ENCODE results near the gene SLC1A4.

The SLC1A4 gene

DNA sequence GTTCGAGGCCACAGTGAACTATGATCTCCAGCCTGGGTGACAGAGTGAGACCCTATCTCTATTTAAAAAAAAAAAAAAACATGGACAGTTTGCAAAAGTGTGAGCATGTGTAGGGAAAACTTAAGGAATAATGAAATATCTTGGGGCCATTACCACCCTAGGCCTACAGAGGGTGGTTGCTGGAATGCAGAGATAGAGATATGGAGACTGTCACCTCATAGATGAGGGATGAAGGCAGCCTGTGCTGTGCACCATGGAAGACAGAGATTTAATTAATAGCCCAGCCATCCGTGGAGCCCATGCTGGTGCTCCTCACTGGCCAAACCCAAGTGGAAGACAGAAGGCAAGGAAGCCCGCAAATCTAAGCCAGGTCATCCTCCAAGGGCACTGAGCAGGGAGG is 50.4 kb downstream of the SLC1A4 start:
- Histone ChIP-seq H3K4me3 (ENCODE audit: insufficient read depth, low read length, poor library complexity, severe bottlenecking) (no peak overlapping the region), H3K79me2 (ENCODE audit: insufficient read depth, low read length) (no peaks in the 10 kb centered on the region), H4K20me1 (ENCODE audit: low read depth, low read length) (no peaks in the 10 kb centered on the region), H3K9me2 (replicated peaks; ENCODE audit: insufficient read depth, low read length) (no peaks in the 10 kb centered on the region), H3K27me3 (ENCODE audit: low read length) (no peaks in the 10 kb centered on the region), H3K36me3 (ENCODE audit: low read length) (peaks cover 9% of the 10 kb centered on the region; the same call in 1 of the 2 replicates), H2AFZ (ENCODE audit: low read depth, low read length, severe bottlenecking) (no peak overlapping the region), H3F3A (ENCODE audit: insufficient read depth) (no peaks in the 10 kb centered on the region; the same call in 1 of the 2 replicates), H3K27ac (ENCODE audit: low read depth, low read length) (peak overlapping the region; percentile 2; the same call in 1 of the 2 replicates), H3K4me2 (ENCODE audit: low read depth, low read length, poor library complexity, severe bottlenecking) (no peak overlapping the region), H3K9me3 (ENCODE audit: insufficient read depth, low read length) (peaks cover 8% of the 10 kb centered on the region; the same call in 1 of the 2 replicates), H3K9ac (ENCODE audit: low read length) (no peak overlapping the region)
- no peak for TF ChIP-seq EZH2phosphoT487 (conservative IDR thresholded peaks at IDR 0.05; ENCODE audit: low read length)
- TF ChIP-seq, protein P1, sequence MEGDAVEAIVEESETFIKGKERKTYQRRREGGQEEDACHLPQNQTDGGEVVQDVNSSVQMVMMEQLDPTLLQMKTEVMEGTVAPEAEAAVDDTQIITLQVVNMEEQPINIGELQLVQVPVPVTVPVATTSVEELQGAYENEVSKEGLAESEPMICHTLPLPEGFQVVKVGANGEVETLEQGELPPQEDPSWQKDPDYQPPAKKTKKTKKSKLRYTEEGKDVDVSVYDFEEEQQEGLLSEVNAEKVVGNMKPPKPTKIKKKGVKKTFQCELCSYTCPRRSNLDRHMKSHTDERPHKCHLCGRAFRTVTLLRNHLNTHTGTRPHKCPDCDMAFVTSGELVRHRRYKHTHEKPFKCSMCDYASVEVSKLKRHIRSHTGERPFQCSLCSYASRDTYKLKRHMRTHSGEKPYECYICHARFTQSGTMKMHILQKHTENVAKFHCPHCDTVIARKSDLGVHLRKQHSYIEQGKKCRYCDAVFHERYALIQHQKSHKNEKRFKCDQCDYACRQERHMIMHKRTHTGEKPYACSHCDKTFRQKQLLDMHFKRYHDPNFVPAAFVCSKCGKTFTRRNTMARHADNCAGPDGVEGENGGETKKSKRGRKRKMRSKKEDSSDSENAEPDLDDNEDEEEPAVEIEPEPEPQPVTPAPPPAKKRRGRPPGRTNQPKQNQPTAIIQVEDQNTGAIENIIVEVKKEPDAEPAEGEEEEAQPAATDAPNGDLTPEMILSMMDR (IDR thresholded peaks at IDR 0.05; ENCODE audit: insufficient read depth, low read length, poor library complexity, severe bottlenecking): no peak

DNA sequence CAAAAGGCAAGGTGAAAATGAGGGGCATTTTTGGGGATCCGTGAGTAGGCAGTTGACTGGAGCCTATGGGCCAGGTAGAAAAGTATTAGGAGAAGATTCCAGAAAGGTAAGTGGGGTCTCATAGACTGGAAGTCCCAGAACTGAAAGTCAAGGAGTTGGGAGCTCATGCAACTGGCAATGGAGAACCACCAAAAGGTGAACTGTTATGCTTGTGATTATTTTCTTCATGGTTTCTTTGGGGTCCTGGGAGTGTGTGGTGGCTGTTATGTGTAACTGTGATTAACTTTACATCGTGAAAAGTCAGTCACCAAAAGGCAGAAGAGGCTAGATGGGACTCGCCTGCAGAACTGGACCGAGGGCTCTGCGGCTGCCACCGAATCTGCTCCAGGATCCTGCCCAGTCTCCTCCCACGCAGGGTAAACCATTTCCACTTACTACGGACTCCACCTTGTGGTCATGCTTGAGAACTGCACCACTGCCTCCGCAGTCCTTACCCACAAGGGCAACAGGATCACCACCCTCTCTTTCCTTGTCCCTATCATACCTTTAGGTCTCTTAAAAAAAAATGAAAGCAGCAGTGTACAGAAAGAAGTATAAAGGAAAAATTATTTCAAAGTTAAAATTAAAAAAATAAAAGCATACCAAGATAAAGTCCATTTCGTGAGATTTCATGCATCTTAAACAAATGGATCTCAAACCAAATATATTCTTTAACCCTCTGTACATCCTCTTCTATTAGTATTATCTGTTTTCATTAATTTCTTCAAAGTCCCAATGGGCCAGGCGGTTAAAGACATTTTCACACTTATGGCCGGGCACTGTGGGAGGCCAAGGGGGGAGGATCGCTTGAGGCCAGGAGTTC is 51.4 kb downstream of the SLC1A4 start:
- Histone ChIP-seq H3K4me3 (ENCODE audit: insufficient read depth, low read length, poor library complexity, severe bottlenecking) (no peak overlapping the region), H3K27ac (ENCODE audit: low read depth, low read length) (peak overlapping the region; percentile 2; the same call in 1 of the 2 replicates)

DNA sequence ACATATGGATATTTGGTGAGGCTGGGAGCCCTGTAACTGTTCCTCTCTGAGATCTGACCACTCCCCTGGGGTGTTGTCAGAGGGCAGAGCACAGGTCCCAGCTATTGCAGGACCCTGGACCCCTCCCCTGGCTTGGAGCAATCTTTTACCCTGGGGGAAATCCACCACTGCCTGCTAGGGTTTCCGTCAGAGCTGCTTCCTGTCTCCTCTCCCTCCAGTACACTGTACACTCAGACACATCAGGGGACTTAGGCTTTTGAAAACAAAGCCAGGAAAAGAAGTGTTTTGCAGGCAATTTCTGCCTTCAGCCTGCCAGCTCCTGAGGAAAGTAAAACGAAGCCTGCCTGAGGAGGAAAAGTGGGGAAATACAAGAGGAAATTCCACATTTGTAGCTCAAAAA is 53.8 kb downstream of the SLC1A4 start:
- Histone ChIP-seq H3K36me3 (ENCODE audit: low read length) (peaks cover 9% of the 10 kb centered on the region; the same call in 1 of the 2 replicates), H3F3A (ENCODE audit: insufficient read depth) (no peaks in the 10 kb centered on the region; the same call in 1 of the 2 replicates), H3K9me3 (ENCODE audit: insufficient read depth, low read length) (peaks cover 11% of the 10 kb centered on the region; the same call in 1 of the 2 replicates), H2AFZ (ENCODE audit: low read depth, low read length, severe bottlenecking) (no peak overlapping the region), H3K9me2 (replicated peaks; ENCODE audit: insufficient read depth, low read length) (no peaks in the 10 kb centered on the region), H3K27me3 (ENCODE audit: low read length) (no peaks in the 10 kb centered on the region), H3K4me3 (ENCODE audit: insufficient read depth, low read length, poor library complexity, severe bottlenecking) (no peak overlapping the region), H3K4me2 (ENCODE audit: low read depth, low read length, poor library complexity, severe bottlenecking) (no peak overlapping the region), H3K27ac (ENCODE audit: low read depth, low read length) (no peak overlapping the region), H3K79me2 (ENCODE audit: insufficient read depth, low read length) (no peaks in the 10 kb centered on the region), H4K20me1 (ENCODE audit: low read depth, low read length) (no peaks in the 10 kb centered on the region), H3K9ac (ENCODE audit: low read length) (no peak overlapping the region)
- TF ChIP-seq EZH2phosphoT487 (conservative IDR thresholded peaks at IDR 0.05; ENCODE audit: low read length): no peak
- TF ChIP-seq, protein P1 (IDR thresholded peaks at IDR 0.05; ENCODE audit: insufficient read depth, low read length, poor library complexity, severe bottlenecking): no peak

More for the DNA sequence above, 51.4 kb downstream of the SLC1A4 start:
- H3F3A ChIP-seq (ENCODE audit: insufficient read depth): no peaks in the 10 kb centered on the region; the same call in 1 of the 2 replicates
- TF ChIP-seq, protein P1 (IDR thresholded peaks at IDR 0.05; ENCODE audit: insufficient read depth, low read length, poor library complexity, severe bottlenecking): peak; percentile 79
- no peak for TF ChIP-seq EZH2phosphoT487 (conservative IDR thresholded peaks at IDR 0.05; ENCODE audit: low read length)
- no peaks in the 10 kb centered on the region for H3K9me2 ChIP-seq (replicated peaks; ENCODE audit: insufficient read depth, low read length)
- peaks cover 9% of the 10 kb centered on the region; the same call in 1 of the 2 replicates for H3K36me3 ChIP-seq (ENCODE audit: low read length)
- no peaks in the 10 kb centered on the region for H4K20me1 ChIP-seq (ENCODE audit: low read depth, low read length)
- H3K27me3 ChIP-seq (ENCODE audit: low read length): no peaks in the 10 kb centered on the region
- H3K9me3 ChIP-seq (ENCODE audit: insufficient read depth, low read length): peaks cover 11% of the 10 kb centered on the region; the same call in 1 of the 2 replicates
- H3K79me2 ChIP-seq (ENCODE audit: insufficient read depth, low read length): no peaks in the 10 kb centered on the region
- no peak overlapping the region for H2AFZ ChIP-seq (ENCODE audit: low read depth, low read length, severe bottlenecking)
- no peak overlapping the region; the same call in 1 of the 2 replicates for H3K9ac ChIP-seq (ENCODE audit: low read length)
- H3K4me2 ChIP-seq (ENCODE audit: low read depth, low read length, poor library complexity, severe bottlenecking): peak overlapping the region; percentile 24
